GM18870 (cell line): ENCODE measurements around the gene CYP8B1.

ENCODE experiments used
- ATAC-seq: cut with Tn5 transposase; IDR thresholded peaks from one replicate; pipeline ENCODE4 v1.9.1; 2021; ENCODE audit warnings: moderate library complexity; ENCODE audit not compliant: unreplicated experiment

CYP8B1 gene

DNA sequence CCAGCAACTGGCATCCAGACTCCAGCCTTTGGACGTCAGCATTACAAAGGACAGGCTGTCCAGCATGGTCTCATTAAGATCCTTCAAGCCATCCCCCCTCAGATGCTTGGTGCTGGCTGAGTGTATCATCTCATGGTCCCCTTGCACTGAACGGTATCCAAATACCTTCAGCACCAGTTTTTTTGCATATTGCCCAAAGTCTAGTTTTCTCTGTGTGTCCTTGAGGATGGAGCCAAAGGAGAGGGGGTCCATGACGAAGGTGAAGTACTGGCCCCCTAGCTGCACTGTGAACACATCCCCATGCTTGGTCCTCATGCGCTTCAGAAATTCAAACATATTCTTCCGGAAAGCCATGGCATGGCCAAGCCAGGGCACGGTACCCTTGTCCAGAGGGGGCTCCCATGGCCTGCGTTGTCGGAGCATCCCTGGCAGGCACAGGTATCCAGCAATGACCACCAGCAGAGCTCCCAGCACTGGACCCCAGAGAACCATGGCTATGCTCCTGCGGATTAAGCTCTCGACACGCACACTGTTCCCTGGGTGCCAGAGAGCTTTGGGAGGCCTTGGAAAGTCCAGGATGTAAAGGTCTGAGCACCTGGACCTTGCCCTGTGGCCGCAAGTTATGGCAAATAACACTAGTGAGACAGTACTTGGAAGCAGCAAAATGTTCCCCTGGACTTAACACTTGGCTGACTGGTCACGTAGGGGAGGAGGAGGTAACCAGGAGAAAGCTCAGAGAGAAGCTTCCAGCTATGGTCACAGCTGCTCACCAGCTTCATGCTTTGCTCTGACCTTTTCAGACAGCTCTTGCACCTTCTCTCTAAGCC, at the start of gene CYP8B1:
TSS of gene CYP8B1 (minus strand) at position 555 of the 827 bp plus-strand sequence. CDS start at position 492, 63 bp downstream.
- no peak for ATAC-seq

DNA sequence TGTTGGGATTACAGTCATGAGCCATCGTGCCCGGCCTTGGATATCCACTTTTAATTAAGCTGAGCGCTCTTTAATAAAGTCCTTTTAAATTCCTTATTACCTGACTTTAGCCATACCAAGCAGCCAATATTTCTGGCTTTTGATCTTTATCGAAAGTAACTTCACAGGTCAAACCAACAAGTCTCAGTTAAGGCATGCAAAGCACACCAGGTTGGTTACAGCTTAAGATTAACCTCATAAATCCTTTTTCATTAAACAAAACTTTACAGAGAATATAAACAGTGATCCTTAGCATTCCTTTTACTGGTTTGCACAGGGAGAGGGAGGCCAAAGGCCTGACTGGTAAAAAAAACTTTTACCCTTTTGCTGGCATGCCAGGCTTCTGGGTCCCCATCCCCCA, 47.9 kb upstream of the CYP8B1 start:
- no peak for ATAC-seq

- no peak for ATAC-seq
Observed at GRCh38 chr3:42914771-42915515, 39.3 kb upstream of the CYP8B1 start.

DNA sequence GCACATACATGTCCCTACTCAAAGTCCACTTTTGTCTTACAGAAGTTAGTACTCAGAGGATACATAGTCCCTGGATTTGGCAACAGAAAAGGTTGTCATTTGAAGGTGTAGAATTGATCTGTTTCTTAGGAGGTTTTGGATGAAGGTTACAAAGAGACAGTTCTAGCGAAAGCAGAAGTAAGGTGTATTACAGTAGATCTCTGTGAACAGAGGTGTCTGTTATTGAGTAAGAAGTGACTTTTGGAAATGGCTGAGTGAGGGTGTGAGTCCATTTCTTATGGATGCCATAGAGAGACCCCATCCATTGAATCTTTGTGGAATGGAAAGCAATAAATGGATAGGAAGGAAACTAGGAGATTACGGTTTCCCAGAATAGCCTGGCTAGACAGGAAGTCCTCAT, 35.9 kb upstream of the CYP8B1 start:
- ATAC-seq = no peak

DNA sequence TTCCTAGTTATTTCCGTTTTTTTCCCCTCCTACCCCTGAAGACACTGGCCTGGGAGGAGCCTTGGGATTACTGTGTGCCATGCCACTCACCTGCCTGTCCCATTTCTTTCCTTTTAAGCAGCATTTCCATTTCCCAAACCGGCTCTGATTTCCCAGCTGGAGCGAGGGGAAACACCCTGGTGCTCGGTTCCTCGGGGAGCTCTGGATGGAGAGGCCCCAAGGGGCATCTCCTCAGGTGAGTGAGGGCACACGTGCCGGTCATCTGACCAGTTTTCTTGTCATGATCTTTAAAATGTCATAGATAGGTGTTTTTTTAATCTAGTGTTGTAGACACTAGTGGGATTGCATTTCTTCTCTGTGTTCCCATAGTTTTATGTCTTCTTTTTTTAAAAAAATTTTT, 33.0 kb upstream of the CYP8B1 start:
- no peak for ATAC-seq

GRCh38 chr3:42906848-42907183, 31.1 kb upstream of the CYP8B1 start:
- ATAC-seq = no peak

GRCh38 chr3:42906070-42906847, 30.6 kb upstream of the CYP8B1 start, which contains the start of gene ZNF662:
ZNF662 (plus strand) TSS chr3:42906142; CDS start chr3:42908115, 1,973 bp downstream.
- ATAC-seq = no peak

- ATAC-seq = no peak
Observed at GRCh38 chr3:42905740-42906069, 30.0 kb upstream of the CYP8B1 start.

DNA sequence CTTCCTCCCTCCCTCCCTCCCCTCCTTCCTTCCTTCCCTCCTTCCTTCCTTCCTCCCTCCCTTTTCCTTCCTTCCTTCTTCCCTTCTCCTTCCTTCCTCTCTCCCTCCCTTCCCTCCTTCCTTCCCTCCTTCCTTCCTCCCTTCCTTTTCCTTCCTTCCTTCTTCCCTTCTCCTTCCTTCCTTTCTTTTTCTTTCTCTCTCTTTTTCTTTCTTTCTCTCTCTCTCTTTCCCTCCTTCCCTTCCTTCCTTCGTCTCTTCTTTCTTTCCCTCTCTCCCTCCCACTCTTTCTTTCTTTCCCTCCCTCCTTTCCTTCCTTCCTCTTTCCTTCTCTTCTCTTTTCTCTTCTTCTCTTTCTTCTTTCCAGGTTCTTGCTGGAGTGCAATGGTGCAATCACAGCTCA, 28.4 kb upstream of the CYP8B1 start:
- ATAC-seq = no peak

DNA sequence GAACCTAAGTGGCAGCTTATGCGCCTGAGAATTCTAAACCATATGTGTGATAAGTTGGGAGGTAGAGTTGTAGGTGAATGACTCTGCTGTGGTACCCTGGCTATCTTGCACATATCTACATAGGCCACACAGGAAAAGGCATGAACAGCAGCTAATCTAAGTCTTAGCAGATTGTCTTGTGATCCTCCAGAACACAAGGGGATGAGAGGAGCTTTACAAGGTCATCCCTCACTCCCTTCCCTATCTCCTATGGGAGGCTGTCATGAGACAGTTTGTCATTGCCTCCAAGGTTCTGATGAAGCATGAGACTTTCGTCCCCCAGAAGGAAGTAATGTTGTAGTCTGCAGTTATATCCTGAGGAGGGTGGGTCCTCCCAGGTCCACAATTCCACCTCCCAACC, 26.6 kb upstream of the CYP8B1 start:
- no peak for ATAC-seq

DNA sequence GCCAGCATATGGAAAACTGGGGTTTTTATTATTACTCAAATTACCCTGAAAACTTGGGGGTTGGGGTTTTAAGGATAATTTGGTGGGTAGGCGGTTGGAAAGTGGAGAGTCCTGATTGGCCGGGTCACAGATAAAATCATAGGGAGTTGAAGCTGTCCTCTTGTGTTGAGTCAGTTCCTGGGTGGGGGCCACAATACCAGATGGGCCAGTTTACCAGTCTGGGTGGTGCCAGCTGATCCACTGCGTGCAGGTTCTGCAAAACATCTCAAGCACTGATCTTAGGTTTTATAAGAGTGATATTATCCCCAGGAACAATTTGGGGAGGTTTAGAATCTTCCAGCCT, 25.4 kb upstream of the CYP8B1 start:
- no peak for ATAC-seq

GRCh38 chr3:42900226-42901072, 24.8 kb upstream of the CYP8B1 start:
- no peak for ATAC-seq

DNA sequence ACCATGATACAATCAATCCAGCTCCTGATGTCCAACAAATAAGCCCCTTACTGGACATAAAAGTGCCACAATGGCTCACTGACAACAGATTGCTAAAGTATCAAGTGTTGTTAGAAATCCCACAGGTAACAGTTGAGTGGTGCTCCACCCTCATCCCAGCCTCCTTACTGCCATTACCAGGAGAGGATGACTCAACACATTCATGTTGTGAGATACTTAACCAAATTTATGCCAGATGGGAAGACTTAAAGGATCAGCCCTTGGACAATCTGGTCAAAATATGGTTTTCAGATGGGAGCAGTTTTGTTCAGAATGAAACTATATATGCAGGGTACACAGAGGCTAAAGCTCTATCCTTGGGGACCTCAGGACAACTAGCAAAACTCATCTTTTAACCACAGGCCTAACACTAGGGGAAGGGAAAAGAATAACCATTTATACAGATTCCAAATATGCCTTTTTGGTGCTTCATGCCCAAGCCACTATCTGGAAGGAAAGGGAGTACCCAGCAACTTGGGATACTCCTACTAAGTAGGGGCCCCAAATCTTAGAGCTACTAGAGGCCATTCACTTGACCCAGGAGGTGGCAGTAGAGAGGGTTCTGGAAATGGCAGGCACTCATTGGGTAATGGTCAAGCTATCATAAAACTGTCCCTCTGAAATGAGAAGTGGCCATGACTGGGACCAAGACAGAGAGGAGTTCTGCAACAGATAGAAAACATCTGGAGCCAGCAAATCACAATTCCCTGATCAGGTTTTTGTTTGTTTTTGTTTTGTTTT, 23.4 kb upstream of the CYP8B1 start:
- ATAC-seq = no peak

DNA sequence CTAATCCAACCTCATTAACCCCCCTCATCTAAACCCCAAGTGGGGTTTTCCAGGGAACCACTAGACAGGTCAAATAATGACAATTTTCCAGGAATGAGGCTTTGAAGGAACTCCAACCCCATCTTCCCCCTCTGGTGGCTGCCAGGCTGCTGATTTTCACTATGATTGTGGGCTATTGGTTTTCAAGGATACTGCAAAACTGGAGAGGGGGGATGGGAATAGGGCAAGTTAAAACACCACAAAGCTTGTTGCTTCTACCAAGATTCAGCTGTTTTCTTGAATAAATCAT, 19.8 kb upstream of the CYP8B1 start:
- no peak for ATAC-seq

DNA sequence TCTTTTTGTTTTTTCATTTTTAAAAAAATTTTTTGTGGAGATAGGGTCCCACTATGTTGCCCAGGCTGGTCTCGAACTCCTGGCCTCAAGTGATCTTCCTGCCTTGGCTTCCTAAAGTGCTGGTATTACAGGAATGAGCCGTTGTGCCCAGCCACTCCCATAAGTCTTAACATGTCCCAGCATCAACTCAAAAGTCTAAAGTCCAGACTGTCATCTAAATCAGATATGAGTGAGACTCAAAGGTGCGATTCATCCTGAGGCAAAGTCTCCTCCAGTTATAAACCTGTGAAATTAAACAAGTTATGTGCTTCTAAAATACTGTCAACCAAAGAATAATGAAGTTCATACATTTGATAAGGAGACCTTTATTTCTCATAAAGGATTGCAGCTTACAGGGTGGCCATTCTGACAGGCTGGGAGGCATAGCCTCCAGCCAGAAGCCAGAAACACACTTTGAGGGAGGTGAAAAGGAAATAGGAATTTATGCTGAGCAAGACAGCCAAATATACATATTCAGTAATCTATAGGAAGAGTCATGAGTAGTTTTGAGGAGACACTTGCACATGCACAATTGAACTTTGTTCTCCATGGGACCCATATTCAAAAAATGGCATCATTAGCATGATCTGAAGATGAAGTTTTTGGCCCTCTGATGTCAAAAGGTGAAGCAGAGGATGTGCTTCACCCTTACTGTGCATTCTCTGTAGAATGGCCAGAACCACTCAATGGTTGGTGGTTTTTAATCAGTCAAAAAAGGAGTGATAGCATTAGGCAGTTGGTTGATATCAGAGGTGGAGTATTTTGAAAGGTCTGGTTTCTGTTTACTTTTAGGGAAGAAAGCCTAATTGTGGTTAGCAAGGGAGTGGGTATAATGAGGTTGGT, 19.3 kb upstream of the CYP8B1 start:
- ATAC-seq = no peak

DNA sequence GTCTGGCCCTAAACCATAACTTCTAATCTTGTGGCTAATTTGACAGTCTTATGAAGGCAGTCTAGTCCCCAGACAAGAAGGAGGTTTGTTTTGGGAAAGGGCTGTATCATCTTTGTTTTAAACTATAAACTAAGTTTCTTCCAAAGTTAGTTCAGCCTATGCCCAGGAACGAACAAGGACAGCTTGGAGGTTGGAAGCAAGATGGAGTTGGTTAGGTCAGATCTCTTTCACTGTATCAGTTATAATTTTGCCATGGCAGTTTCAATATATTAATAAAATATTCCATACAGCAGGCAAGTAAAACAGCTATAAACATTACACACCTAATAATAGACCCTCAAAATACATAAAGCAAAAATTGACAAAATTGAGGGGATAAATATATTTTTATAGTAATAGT, 17.1 kb upstream of the CYP8B1 start:
- ATAC-seq = no peak

DNA sequence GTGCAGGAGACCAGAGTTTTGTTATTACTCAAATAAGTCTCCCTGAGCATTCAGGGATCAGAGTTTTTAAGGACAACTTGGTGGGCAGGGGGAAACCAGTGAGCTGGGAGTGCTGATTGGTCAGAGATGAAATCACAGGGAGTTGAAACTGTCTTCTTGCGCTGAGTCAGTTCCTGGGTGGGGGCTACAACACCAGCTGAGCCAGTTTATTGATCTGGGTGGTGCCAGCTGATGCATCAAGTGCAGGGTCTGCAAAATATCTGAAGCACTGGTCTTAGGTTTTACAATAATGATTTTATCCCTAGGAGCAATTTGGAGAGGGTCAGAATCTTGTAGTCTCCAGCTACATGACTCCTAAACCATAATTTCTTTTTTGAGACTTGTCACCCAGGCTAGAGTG, 16.5 kb upstream of the CYP8B1 start:
- no peak for ATAC-seq

DNA sequence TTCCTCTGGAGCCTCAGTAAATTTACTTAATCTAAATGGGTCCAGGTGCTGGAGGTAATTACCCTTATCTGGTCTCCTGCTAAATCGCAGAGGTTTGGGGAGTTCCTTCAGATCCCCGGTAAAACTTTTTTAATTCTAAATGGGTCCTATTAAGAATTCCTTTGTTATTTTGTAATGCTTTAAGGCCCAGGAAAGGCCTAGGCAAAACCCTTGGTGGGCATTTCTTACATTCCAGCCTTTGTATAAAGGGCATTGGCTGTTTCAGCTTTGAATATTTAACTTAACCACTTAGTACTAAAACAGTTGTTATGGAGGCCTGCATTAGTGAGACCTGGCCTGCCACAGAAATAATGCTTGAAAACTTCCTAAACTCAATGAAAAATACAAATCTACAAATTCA, 15.4 kb upstream of the CYP8B1 start:
- ATAC-seq = no peak

DNA sequence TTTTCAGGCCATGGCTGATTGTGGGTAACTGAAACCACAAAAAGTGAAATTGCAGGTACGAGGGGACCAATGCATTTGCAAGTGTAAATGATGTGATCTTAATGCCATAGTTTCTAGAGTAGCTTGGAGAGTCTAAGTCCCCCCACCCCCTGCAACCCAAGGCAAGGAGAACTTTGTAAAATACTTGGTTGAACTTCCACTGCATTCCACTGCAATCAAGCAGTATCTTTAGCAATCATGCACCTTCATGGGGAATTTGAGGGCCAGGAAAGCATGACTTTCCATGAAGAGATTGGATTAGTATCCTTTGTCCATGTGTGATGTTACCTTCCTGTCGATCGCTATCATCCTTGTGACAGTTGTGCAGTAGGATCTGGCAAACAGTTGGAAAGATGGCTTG, 11.4 kb upstream of the CYP8B1 start:
- no peak for ATAC-seq
